Bronchial epithelial cell (primary cell): ENCODE data around the gene ABCD1. TPM values are rescaled to one million over a fixed set of nuclear protein-coding genes. Genes with fewer than 3 reads are reported as not detected.
"Not testable (repeated sequence)": the region's sequence is repeated elsewhere in the genome, so short reads cannot be mapped to it uniquely, and the experiment has no call there.

Source experiments
- DNase-seq: peaks from one replicate; pipeline ENCODE4 v3.0.0-alpha.2; 2010; ENCODE audit warnings: low read depth
- FAIRE-seq: peaks from 2 replicates; lab custom pipeline; 2011; peaks lifted over from hg19 to GRCh38; lab: Jason Lieb, UNC
- H3K27me3 ChIP-seq: 2 replicates; pipeline ENCODE4 v1.5.1; 2011; ENCODE audit warnings: low read length; ENCODE audit not compliant: control insufficient read depth, insufficient read depth
- H3K36me3 ChIP-seq: 2 replicates; pipeline ENCODE4 v1.5.1; 2011; ENCODE audit warnings: low read length; ENCODE audit not compliant: control insufficient read depth, insufficient read depth
- H3K4me3 ChIP-seq: 2 replicates; pipeline ENCODE4 v1.5.1; 2011; ENCODE audit warnings: mild to moderate bottlenecking, low read depth, low read length, control low read depth
- total RNA-seq: library from RNA; depleted of rRNA; stranded (reverse); fragments of >200 nt; gene quantifications from 2 replicates; pipeline ENCODE4 v1.2.1, GENCODE V29; 2014
- TF ChIP-seq, protein P1 (sequence below): IDR thresholded peaks from 2 replicates; pipeline ENCODE4 v1.5.1; 2011; ENCODE audit warnings: mild to moderate bottlenecking, moderate library complexity, low read length, control low read depth, inconsistent platforms; ENCODE audit not compliant: insufficient read depth, severe bottlenecking

The ABCD1 gene
- total RNA-seq, 1 donor from 2014 or later, result 1.8 TPM

DNA sequence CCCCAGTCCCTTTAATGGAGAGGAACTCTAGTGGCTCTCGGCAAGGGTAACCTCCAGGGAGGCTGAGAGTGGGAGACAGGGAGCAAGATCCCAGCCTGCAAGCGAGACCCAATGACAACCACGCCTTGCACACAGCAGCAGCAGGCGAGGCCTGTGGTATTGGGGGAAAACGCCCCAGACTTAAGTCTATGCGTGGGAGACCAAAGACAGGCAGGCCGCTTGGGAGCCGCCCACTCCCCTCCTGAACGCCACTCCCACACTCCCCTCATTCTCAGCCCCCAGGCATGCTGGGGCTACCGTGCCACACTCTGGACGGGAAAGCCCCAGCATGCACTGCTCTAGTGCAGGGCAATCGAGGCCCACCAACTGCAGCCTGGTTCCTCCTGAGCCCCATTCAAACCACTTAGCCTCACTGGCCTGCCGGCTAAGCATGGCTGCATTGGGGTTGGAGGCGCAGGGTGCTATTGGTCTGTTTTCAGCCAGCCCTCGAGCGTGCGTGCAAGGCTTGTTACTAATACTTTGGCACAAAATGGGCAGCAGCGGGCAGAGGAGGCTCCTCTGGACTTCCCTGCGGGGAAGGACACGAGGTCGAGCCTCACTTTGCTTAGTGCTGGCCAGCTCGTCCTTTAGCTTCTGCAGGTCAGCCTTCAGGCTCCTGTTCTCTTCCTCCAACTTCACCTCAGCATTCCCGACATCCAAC, 22.2 kb upstream of the ABCD1 start:
- FAIRE-seq (no peak), DNase-seq (no peak)
- TF ChIP-seq, protein P1, sequence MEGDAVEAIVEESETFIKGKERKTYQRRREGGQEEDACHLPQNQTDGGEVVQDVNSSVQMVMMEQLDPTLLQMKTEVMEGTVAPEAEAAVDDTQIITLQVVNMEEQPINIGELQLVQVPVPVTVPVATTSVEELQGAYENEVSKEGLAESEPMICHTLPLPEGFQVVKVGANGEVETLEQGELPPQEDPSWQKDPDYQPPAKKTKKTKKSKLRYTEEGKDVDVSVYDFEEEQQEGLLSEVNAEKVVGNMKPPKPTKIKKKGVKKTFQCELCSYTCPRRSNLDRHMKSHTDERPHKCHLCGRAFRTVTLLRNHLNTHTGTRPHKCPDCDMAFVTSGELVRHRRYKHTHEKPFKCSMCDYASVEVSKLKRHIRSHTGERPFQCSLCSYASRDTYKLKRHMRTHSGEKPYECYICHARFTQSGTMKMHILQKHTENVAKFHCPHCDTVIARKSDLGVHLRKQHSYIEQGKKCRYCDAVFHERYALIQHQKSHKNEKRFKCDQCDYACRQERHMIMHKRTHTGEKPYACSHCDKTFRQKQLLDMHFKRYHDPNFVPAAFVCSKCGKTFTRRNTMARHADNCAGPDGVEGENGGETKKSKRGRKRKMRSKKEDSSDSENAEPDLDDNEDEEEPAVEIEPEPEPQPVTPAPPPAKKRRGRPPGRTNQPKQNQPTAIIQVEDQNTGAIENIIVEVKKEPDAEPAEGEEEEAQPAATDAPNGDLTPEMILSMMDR, result no peak
- Histone ChIP-seq H3K36me3 (peaks cover 4% of the 10 kb centered on the region), H3K4me3 (no peak overlapping the region), H3K27me3 (no peaks in the 10 kb centered on the region)

DNA sequence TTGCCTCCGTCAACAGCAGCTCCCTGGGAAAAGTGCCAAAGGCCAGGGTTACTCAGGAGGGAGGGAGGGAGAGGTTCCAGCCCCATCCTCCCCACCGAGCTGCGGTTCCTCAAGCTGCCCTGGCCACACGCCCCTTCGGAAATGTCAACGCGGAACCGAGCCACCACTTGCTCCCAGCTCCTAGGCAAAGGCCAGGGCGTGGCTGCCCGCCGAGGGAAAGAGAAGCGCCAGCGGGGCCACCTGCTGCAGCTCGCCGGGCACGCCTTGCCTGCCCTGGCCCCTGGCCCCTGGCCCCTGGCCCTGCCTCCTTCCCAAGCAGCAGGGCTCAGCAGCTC, 21.7 kb upstream of the ABCD1 start:
- DNase-seq (peak; percentile 65), FAIRE-seq (no peak)
- TF ChIP-seq, protein P1, result no peak
- Histone ChIP-seq H3K27me3 (no peaks in the 10 kb centered on the region), H3K4me3 (no peak overlapping the region), H3K36me3 (peaks cover 4% of the 10 kb centered on the region)

DNA sequence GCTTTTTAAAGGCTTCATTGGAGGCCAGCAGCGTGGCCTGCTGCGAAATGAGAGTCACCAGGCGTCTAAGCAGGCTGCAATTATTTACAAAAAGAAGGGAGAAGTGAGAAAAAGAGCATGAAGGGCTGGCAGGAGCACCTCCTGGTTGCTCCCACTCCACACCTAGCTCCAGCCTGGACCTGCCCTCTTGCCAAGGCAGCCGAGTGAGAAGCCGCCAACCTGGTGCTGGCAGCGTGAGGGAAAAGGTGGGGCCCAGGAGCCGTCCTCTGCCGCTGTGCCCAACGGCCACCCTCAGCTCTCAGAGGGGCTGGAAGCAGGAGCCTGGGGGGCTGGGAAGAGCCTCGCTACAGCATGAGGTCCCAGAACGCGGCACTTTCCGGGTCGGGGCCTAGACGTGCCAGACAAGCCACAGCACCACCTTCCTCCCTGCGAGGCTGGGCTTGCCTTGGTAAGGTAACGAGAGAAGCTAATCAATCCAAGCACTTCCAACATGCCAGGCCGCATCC, 20.6 kb upstream of the ABCD1 start:
- peaks cover 6% of the 10 kb centered on the region for H3K36me3 ChIP-seq
- FAIRE-seq, result peak; percentile 7
- no peak overlapping the region for H3K4me3 ChIP-seq
- peak; percentile 45 for DNase-seq
- no peaks in the 10 kb centered on the region for H3K27me3 ChIP-seq
- TF ChIP-seq, protein P1, result no peak

DNA sequence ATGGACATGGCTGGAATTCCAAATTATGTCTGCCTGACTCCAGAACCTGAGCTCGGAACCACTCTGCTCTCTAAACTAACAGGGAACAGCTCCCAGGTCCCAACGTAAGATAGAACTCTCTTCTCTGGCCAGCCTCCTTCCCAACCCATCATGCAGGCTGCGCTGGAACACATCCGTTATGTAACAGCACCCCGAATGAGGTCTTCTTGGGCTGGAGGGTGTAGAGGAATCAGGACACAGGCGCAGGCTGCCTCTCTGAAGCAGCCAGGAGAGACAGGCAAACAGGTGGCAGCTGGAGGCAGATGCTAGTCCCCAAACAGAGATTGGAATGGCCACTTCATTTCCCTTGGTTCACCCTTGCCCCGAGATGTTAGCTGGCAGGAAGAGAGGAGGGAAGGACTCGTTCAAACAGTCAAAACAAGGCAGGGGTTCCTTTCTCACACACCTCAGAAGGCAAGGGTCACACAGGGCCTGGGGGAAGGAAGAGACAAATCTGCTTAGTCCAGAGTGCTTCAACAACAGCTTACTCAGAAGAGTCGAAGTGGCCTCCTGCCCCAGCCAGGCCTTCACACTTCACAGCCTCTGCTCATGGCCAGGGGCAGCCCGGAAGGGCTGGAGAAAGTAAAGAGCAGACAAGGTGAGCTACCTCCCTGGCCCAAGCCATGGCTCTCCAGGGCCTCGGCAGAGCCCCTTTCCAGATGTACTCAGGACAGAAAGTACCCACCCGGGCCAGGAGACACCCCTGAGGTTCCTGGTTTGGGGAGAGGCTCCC, 19.8 kb upstream of the ABCD1 start:
- H3K36me3 ChIP-seq, FAIRE-seq, H3K4me3 ChIP-seq, H3K27me3 ChIP-seq, DNase-seq: not testable (repeated sequence)

DNA sequence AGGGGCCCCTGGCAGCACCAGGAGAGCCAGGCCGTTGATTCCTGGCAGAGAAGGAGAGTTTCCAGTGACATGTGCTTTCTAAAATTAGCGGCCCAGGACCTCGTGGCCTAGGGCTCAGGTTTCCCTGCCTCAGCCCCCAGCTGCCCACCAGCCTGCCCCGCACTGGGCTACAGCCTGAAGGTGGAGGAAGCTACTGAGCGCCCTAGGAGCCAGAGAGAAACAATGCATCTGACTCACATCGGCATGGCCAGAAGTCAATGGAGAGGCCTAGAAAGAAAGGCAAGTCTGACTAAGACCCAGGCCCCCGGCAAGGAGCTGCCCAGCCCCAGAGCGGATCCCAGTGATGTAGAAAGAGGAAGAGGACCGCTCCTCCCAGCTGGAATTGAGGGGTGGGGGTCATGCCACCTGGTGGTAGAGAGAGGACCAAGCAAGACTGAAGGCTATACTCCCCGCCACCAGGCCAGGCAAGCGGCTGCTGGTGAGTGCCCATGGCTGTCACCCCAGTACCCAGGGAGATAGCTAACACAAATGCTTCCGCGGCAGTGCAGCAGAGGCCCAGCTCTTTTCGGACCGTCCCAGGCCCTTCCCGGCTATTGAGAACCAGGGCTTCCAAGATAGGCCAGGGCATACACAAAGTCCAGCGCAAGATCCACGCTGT, 19.1 kb upstream of the ABCD1 start:
- not testable (repeated sequence) for H3K4me3 ChIP-seq, H3K36me3 ChIP-seq, FAIRE-seq, H3K27me3 ChIP-seq
- TF ChIP-seq, protein P1, result peak; percentile 8
- DNase-seq, result peak; percentile 43

DNA sequence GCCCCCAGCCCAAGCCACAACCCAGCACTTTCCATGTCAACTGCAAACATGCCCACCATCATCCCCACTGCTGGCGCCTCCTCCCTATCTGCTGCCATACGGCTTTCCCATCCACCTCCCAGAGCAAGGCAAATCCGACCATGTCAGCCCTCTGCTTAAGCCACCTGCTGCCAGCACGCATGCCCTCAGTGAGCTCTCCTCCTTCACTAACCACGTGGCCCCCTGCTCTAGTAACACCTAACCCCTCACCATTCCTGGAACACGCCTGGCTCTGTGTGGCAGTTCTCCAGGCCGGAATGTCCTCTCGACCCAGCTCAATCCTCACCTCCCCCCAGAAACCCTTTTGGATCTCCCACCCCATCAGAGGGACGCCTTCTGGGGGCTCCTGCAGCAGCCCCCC, 17.9 kb upstream of the ABCD1 start:
- TF ChIP-seq, protein P1, result no peak
- Histone ChIP-seq H3K27me3 (no peaks in the 10 kb centered on the region), H3K4me3 (no peak overlapping the region), H3K36me3 (peaks cover 6% of the 10 kb centered on the region)
- no peak for DNase-seq
- FAIRE-seq, result no peak
